SK-N-SH (cell line): ENCODE measurements around the gene USP36.

ENCODE experiments used
- CTCF ChIP-seq: fragments of 200-600 bp; sonication (generic); IDR thresholded peaks from 2 replicates; pipeline ENCODE4 v1.6.1; 2017; ENCODE audit warnings: antibody characterized with exemption, mild to moderate bottlenecking, moderate library complexity
- FOXJ3 ChIP-seq: sonication (generic); formaldehyde crosslinking; IDR thresholded peaks from 2 replicates; pipeline ENCODE4 v1.5.1; 2020; ENCODE audit warnings: mild to moderate bottlenecking, missing genetic modification reagents
- MAX ChIP-seq: IDR thresholded peaks from 2 replicates; pipeline ENCODE4 v1.4.0; 2012; ENCODE audit warnings: low read depth
- NFIC ChIP-seq: IDR thresholded peaks from 2 replicates; pipeline ENCODE4 v1.4.0; 2012; ENCODE audit warnings: borderline replicate concordance
- SMC3 ChIP-seq: IDR thresholded peaks from 2 replicates; pipeline ENCODE4 v1.6.1; 2012; ENCODE audit warnings: low read depth, low read length, improper control_type of control experiment
- TEAD4 ChIP-seq: IDR thresholded peaks from 2 replicates; pipeline ENCODE4 v1.4.0; 2012; ENCODE audit warnings: mild to moderate bottlenecking, borderline replicate concordance; ENCODE audit not compliant: insufficient read depth

- no peak for TF ChIP-seq SMC3
- TF ChIP-seq TEAD4: no peak
- no peak for TF ChIP-seq FOXJ3 (CRISPR knock-in tag)
- no peak for TF ChIP-seq NFIC
- TF ChIP-seq CTCF: no peak
- TF ChIP-seq MAX: no peak
Measured at GRCh38 chr17:78748048-78748729, 92.4 kb downstream of the USP36 start.
